Lower leg skin (tissue), 3 donors: ENCODE results near the gene MEIKIN.

Experiments
- CTCF ChIP-seq, 3 donors: fragments of 450-650 bp; IDR thresholded peaks; one replicate each; pipeline ENCODE4 v1.5.1; 2016; ENCODE audit warnings: antibody characterized with exemption in 3 of 3, mild to moderate bottlenecking in 3 of 3, moderate library complexity in 2 of 3
- POLR2A ChIP-seq, 2 donors: fragments of 450-650 bp; IDR thresholded peaks; one replicate each; pipeline ENCODE4 v1.6.1; 2016 to 2017; ENCODE audit warnings: antibody characterized with exemption in 2 of 2, mild to moderate bottlenecking in 1 of 2, moderate library complexity in 1 of 2

- TF ChIP-seq CTCF (IDR thresholded peaks at IDR 0.05), result no peak
- TF ChIP-seq POLR2A (IDR thresholded peaks at IDR 0.05), result no peak
These were observed 169.0 kb downstream of the MEIKIN start for GRCh38 chr5:131776450-131776849.
